ENCODE measurements around the gene DYNC1H1.

DYNC1H1 gene

DNA sequence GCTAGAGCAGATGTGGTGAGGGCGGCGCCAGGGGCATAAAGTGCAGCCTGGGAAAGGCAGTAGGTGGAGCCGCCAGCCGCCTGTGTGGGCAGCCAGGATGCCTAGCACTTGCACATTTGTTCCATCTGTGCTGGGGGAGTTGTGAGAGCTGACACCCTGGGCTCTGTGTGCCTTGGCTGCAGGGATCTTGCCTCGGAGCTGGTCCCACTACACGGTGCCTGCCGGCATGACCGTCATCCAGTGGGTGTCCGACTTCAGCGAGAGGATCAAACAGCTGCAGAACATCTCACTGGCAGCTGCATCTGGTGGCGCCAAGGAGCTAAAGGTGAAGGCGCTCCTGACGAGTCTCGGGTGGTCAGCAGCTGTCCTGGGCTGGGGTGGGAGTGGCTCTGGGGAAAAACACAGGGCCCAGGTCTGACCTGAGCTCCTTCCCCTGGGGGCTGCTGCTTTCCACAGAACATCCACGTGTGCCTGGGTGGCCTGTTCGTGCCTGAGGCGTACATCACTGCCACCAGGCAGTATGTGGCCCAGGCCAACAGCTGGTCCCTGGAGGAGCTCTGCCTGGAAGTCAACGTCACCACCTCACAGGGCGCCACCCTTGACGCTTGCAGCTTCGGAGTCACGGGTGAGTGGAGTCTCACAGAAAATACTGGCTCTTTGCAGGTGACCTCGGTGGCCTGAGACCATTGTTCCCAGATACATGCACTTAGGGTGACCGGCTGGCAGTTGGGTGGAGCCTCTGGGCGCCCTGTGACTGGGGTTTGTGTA lies 85.1 kb downstream of the DYNC1H1 start:
- Histone ChIP-seq H3K4me1 (ENCODE audit: control insufficient read depth, insufficient read depth, low read length) (peaks cover 20% of the 10 kb centered on the region), H3K4me3 (ENCODE audit: low read length in 2 of 2) (no peak overlapping the region), H3K27me3 (ENCODE audit: control insufficient read depth in 1 of 2, insufficient read depth in 2 of 2, low read length in 2 of 2) (no peaks in the 10 kb centered on the region), H3K27ac (ENCODE audit: low read length) (no peak overlapping the region), H3K9me3 (ENCODE audit: control insufficient read depth in 2 of 2, low read length in 2 of 2) (no peaks in the 10 kb centered on the region), H3K9ac (ENCODE audit: low read length in 2 of 2) (no peak overlapping the region), H3K36me3 (ENCODE audit: control insufficient read depth in 2 of 2, insufficient read depth in 2 of 2, low read length in 2 of 2) (peaks cover 39 to 46% of the 10 kb centered on the region in 2 donors)

DNA sequence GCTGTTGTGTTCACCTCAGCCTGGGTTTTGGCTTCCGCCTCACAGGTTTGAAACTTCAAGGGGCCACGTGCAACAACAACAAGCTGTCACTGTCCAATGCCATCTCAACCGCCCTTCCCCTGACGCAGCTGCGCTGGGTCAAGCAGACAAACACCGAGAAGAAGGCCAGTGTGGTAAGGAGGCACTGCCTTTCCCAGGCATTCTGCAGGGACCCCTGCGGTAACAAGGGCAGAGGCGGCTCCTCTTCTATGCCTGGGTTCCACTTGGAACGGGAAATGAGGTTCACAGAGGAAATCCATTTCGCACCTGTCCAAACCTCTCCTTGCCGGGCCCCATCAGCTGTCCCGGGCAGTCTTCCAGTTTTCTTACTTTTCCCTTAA lies 85.6 kb downstream of the DYNC1H1 start:
- H3K4me1 ChIP-seq (ENCODE audit: control insufficient read depth, insufficient read depth, low read length), result peaks cover 20% of the 10 kb centered on the region
- H3K36me3 ChIP-seq (ENCODE audit: control insufficient read depth in 2 of 2, insufficient read depth in 2 of 2, low read length in 2 of 2), result peaks cover 35 to 41% of the 10 kb centered on the region in 2 donors
- H3K27me3 ChIP-seq (ENCODE audit: control insufficient read depth in 1 of 2, insufficient read depth in 2 of 2, low read length in 2 of 2), result no peaks in the 10 kb centered on the region
- no peak overlapping the region for H3K27ac ChIP-seq (ENCODE audit: low read length)
- H3K9me3 ChIP-seq (ENCODE audit: control insufficient read depth in 2 of 2, low read length in 2 of 2), result no peaks in the 10 kb centered on the region
- H3K4me3 ChIP-seq (ENCODE audit: low read length in 2 of 2), result no peak overlapping the region
- no peak overlapping the region for H3K9ac ChIP-seq (ENCODE audit: low read length in 2 of 2)

DNA sequence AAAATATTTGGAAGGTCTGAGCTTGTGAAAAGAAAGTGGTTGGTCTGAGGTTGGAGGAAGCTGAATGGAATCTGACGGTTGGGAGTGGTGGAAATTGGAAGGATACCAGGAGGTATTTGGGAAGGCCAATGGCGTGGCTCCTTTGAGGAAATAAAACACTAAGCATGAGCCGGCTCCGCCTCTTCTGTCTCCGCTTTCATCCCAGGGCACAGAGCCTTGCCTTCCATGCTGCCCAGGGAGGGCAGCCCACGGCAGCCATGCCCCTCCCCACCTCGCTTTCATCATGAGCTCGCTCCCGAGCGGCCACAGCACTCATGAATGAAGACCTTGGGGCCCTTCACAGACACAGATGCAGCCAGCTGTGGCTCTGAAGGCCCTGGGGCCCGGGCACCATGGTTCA lies 86.3 kb downstream of the DYNC1H1 start:
- Histone ChIP-seq H3K36me3 (ENCODE audit: control insufficient read depth in 2 of 2, insufficient read depth in 2 of 2, low read length in 2 of 2) (peaks cover 35 to 41% of the 10 kb centered on the region in 2 donors), H3K27me3 (ENCODE audit: control insufficient read depth in 1 of 2, insufficient read depth in 2 of 2, low read length in 2 of 2) (no peaks in the 10 kb centered on the region), H3K4me3 (ENCODE audit: low read length in 2 of 2) (no peak overlapping the region), H3K27ac (ENCODE audit: low read length) (peak overlapping the region; percentile 24), H3K9ac (ENCODE audit: low read length in 2 of 2) (no peak overlapping the region), H3K9me3 (ENCODE audit: control insufficient read depth in 2 of 2, low read length in 2 of 2) (no peaks in the 10 kb centered on the region), H3K4me1 (ENCODE audit: control insufficient read depth, insufficient read depth, low read length) (peaks cover 20% of the 10 kb centered on the region)

DNA sequence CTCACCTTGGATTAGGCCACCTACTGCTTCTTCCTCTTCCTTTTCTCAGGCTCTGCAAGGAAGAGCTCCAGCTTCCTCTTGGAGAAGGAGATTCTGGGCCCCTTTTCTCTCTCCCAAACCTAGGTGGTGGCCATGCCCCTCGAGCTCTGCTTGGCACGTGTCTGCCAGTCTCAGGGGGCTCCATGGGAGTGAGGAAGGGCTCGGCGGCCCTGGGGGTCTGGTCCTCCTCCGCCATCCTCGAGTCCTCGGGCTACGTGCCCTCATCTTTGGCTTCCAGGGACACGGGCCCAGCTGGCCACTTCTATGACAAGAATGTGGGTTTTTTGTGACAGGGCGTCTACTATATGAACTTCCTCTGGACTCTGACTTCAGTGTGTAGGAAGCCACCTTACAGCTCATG lies 88.1 kb downstream of the DYNC1H1 start:
- H3K27me3 ChIP-seq (ENCODE audit: control insufficient read depth in 1 of 2, insufficient read depth in 2 of 2, low read length in 2 of 2), result no peaks in the 10 kb centered on the region
- H3K9ac ChIP-seq (ENCODE audit: low read length in 2 of 2), result no peak overlapping the region
- no peaks in the 10 kb centered on the region for H3K9me3 ChIP-seq (ENCODE audit: control insufficient read depth in 2 of 2, low read length in 2 of 2)
- no peak overlapping the region for H3K4me3 ChIP-seq (ENCODE audit: low read length in 2 of 2)
- H3K36me3 ChIP-seq (ENCODE audit: control insufficient read depth in 2 of 2, insufficient read depth in 2 of 2, low read length in 2 of 2), result peaks cover 35 to 41% of the 10 kb centered on the region in 2 donors
- peaks cover 13% of the 10 kb centered on the region for H3K4me1 ChIP-seq (ENCODE audit: control insufficient read depth, insufficient read depth, low read length)
- H3K27ac ChIP-seq (ENCODE audit: low read length), result no peak overlapping the region

DNA sequence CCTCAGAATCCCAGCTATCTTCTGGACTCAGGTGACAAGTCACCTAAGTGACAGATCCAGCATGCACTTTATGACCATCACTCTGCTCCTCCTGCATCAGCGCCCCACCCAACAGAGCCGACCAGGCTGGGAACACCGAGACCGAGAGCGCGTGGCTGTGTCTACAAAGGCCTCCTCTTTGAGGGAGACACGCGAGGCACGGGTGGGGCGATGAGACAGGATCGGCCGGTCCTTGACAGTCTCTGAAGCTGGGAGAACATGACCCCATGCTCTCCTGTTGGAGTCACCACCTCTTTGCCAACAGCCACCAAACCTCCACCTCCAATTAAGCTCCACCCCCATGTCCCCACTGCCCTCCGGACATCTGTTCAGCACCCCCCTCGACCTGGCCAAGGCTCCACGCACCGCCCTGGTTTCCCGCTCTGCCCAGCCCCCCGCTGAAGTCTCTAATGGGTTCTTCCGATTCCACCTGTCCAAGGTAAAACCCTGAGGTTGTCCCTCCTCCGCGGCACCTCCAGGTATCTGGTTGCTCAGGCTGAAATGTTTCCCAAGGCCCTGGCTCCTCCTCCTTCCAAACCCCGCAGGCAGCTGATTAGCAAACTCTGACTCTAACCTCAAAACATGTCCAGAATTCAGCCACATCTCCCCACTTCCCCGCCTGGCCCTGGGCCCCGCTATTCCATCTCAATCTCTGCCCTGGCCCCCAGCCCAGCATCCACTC lies 91.0 kb downstream of the DYNC1H1 start:
- no peaks in the 10 kb centered on the region for H3K27me3 ChIP-seq (ENCODE audit: control insufficient read depth in 1 of 2, insufficient read depth in 2 of 2, low read length in 2 of 2)
- H3K27ac ChIP-seq (ENCODE audit: low read length), result no peak overlapping the region
- H3K9ac ChIP-seq (ENCODE audit: low read length in 2 of 2), result no peak overlapping the region
- no peak overlapping the region for H3K4me3 ChIP-seq (ENCODE audit: low read length in 2 of 2)
- peaks cover 6 to 13% of the 10 kb centered on the region in 2 donors for H3K36me3 ChIP-seq (ENCODE audit: control insufficient read depth in 2 of 2, insufficient read depth in 2 of 2, low read length in 2 of 2)
- H3K9me3 ChIP-seq (ENCODE audit: control insufficient read depth in 2 of 2, low read length in 2 of 2), result no peaks in the 10 kb centered on the region
- peaks cover 3% of the 10 kb centered on the region for H3K4me1 ChIP-seq (ENCODE audit: control insufficient read depth, insufficient read depth, low read length)

DNA sequence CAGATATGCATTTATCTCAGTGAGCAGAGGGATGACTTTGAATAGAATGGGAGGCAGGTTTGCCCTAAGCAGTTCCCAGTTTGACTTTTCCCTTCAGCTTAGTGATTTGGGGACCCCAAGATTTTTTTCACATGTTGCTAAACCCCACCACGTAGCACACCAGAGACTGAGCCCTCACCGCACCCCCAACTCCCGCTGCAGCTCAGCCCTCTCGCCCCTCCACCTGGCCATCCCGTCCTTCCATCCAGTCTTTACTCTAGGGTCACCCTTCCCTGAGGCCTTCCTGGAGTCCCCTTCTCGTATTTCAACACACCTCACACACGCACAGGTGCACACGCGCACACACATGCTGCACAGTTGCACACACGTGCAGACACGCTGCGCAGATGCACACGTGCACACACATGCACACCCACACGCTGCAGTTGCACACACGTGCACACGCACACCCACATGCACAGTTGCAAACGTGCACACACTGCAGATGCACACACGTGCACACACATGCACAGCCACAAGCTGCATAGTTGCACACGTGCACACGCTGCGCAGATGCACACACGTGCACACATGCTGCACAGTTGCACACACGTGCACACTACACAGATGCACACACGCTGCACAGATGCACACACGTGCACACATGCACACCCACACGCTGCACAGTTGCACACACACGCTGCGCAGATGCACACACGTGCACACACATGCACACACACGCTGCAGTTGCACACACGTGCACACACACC lies 92.5 kb downstream of the DYNC1H1 start:
- Histone ChIP-seq H3K9ac (ENCODE audit: low read length in 2 of 2) (no peak overlapping the region), H3K4me1 (ENCODE audit: control insufficient read depth, insufficient read depth, low read length) (no peaks in the 10 kb centered on the region), H3K36me3 (ENCODE audit: control insufficient read depth in 2 of 2, insufficient read depth in 2 of 2, low read length in 2 of 2) (peaks cover 0 to 4% of the 10 kb centered on the region in 2 donors), H3K27ac (ENCODE audit: low read length) (no peak overlapping the region), H3K27me3 (ENCODE audit: control insufficient read depth in 1 of 2, insufficient read depth in 2 of 2, low read length in 2 of 2) (no peaks in the 10 kb centered on the region), H3K4me3 (ENCODE audit: low read length in 2 of 2) (no peak overlapping the region), H3K9me3 (ENCODE audit: control insufficient read depth in 2 of 2, low read length in 2 of 2) (no peaks in the 10 kb centered on the region)

DNA sequence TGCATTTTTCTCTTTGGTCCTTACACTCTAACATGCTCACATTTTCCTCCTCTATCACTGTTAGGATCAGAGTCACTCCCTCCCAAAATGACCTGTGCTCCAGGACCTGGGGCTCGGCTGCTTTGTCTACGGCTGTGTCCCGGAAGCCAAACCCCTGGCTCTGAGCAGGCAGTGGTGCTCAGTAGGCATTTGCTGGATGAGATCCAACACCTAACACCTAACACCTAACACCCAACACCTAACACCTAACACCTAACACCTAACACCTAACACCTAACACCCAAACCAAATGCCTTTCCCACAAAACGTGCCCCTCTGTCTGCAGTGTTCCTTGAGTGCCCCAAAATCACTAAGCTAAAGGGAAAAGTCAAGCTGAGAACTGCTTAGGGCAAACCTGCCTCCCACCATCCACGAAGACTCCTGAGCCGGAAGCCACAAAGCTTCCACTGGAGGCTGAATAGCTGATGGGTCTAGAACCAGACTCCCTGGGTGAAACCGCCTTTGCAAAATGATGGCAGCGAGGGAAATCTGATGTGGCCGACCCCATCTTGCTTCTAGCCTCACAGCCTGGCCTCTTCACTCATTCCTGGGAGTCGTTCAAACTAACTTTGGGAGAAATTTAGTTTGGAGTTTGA lies 93.2 kb downstream of the DYNC1H1 start:
- H3K27ac ChIP-seq (ENCODE audit: low read length), result no peak overlapping the region
- H3K36me3 ChIP-seq (ENCODE audit: control insufficient read depth in 2 of 2, insufficient read depth in 2 of 2, low read length in 2 of 2), result peaks cover 0 to under 1% of the 10 kb centered on the region in 2 donors
- H3K9me3 ChIP-seq (ENCODE audit: control insufficient read depth in 2 of 2, low read length in 2 of 2), result no peaks in the 10 kb centered on the region
- H3K27me3 ChIP-seq (ENCODE audit: control insufficient read depth in 1 of 2, insufficient read depth in 2 of 2, low read length in 2 of 2), result no peaks in the 10 kb centered on the region
- H3K4me1 ChIP-seq (ENCODE audit: control insufficient read depth, insufficient read depth, low read length), result no peaks in the 10 kb centered on the region
- H3K4me3 ChIP-seq (ENCODE audit: low read length in 2 of 2), result no peak overlapping the region
- no peak overlapping the region for H3K9ac ChIP-seq (ENCODE audit: low read length in 2 of 2)

DNA sequence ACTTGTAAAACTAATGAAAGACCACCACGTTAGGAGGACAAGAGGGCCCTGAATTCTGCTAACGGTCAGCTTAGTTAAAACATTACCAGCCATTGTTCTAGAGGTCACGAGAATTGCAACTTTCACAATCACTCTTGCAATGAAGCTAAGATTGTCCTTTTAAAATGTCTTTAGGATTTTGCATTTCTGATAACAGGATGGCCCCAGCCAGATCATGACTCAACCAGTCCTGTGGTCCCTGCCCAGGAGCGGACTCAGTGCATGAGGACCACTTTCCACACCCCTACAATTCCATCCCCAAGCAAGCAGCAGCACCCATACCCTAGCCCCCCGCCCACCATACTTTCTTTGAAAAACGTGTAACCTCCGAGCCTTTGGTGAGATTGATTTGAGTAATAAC lies 93.8 kb downstream of the DYNC1H1 start:
- Histone ChIP-seq H3K9ac (ENCODE audit: low read length in 2 of 2) (no peak overlapping the region), H3K27me3 (ENCODE audit: control insufficient read depth in 1 of 2, insufficient read depth in 2 of 2, low read length in 2 of 2) (no peaks in the 10 kb centered on the region), H3K27ac (ENCODE audit: low read length) (no peak overlapping the region), H3K4me1 (ENCODE audit: control insufficient read depth, insufficient read depth, low read length) (no peaks in the 10 kb centered on the region), H3K9me3 (ENCODE audit: control insufficient read depth in 2 of 2, low read length in 2 of 2) (no peaks in the 10 kb centered on the region), H3K4me3 (ENCODE audit: low read length in 2 of 2) (no peak overlapping the region), H3K36me3 (ENCODE audit: control insufficient read depth in 2 of 2, insufficient read depth in 2 of 2, low read length in 2 of 2) (no peaks in the 10 kb centered on the region)

DNA sequence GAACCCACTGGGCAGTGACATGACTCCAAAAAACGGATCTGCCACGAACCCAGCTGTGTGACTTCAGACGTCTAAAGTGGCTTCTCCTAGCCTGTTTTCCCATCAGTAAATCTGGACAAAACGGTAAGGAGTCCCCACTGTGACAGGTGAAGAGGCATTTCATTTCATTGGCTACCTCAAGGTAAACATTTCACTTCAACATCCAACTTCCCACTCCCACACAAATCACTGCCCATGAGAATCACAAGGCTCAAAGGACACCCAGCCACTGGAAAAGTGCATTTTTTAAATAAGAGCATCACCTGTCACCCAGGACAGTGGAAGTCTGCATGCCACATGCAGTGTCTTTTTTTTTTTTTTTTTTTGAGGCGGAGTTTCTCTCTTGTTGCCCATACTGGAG lies 94.6 kb downstream of the DYNC1H1 start:
- Histone ChIP-seq H3K27me3 (ENCODE audit: control insufficient read depth in 1 of 2, insufficient read depth in 2 of 2, low read length in 2 of 2) (no peaks in the 10 kb centered on the region), H3K4me3 (ENCODE audit: low read length in 2 of 2) (no peak overlapping the region), H3K9ac (ENCODE audit: low read length in 2 of 2) (no peak overlapping the region), H3K9me3 (ENCODE audit: control insufficient read depth in 2 of 2, low read length in 2 of 2) (no peaks in the 10 kb centered on the region), H3K27ac (ENCODE audit: low read length) (no peak overlapping the region), H3K36me3 (ENCODE audit: control insufficient read depth in 2 of 2, insufficient read depth in 2 of 2, low read length in 2 of 2) (no peaks in the 10 kb centered on the region), H3K4me1 (ENCODE audit: control insufficient read depth, insufficient read depth, low read length) (peaks cover 3% of the 10 kb centered on the region)

DNA sequence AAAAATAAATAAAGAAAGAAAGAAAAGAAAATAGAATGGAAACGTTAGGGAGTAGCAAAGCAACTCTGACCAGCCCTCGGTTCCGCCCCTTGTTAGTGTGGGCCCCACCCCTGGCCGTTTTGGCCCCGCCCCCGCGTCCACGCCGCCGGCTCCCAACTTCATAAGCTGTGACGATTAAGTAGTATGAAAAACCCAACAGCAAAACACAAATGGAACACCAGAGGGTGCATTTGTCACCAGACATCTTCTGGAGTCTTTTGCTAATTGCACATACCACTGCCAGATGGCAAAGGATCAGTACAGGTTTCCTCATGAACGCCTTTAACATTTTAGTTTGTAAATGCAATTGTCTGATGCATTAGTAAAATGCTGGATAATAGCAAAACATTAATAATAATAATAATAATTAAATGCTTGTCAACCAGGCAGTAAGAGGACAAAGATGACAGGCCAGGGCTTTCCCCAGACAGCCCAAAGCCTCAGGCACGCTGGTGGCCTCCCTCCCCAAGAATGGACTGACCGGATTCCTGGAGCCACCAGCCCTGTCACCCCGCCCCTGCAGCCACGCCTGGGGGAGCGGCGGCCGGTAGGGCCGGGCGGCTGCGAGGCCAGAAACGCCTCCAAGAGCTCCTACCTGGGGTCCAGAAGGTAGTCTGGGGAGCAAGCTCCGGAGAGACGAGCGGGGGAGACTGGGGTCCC lies 98.9 kb downstream of the DYNC1H1 start:
- Histone ChIP-seq H3K27ac (ENCODE audit: low read length) (no peak overlapping the region), H3K4me3 (ENCODE audit: low read length in 2 of 2) (no peak overlapping the region), H3K9ac (ENCODE audit: low read length in 2 of 2) (no peak overlapping the region), H3K36me3 (ENCODE audit: control insufficient read depth in 2 of 2, insufficient read depth in 2 of 2, low read length in 2 of 2) (no peaks in the 10 kb centered on the region), H3K9me3 (ENCODE audit: control insufficient read depth in 2 of 2, low read length in 2 of 2) (no peaks in the 10 kb centered on the region), H3K27me3 (ENCODE audit: control insufficient read depth in 1 of 2, insufficient read depth in 2 of 2, low read length in 2 of 2) (no peaks in the 10 kb centered on the region), H3K4me1 (ENCODE audit: control insufficient read depth, insufficient read depth, low read length) (peaks cover 3% of the 10 kb centered on the region)
